Stimulated activated CD4-positive, alpha-beta T cell treated with anti-CD3 and anti-CD28 coated beads, TNF-alpha, amount 100 ng/mL, for 24 hours (primary cell): ENCODE measurements around the gene QRICH2.
"Not testable (repeated sequence)": the region's sequence is repeated elsewhere in the genome, so short reads cannot be mapped to it uniquely, and the experiment has no call there.

Experiments
- DNase-seq, 3 experiments: peaks; one replicate each; pipeline ENCODE4 v3.0.0-alpha.2; 2020; ENCODE audit warnings: low read depth in 3 of 3

Gene QRICH2

DNA sequence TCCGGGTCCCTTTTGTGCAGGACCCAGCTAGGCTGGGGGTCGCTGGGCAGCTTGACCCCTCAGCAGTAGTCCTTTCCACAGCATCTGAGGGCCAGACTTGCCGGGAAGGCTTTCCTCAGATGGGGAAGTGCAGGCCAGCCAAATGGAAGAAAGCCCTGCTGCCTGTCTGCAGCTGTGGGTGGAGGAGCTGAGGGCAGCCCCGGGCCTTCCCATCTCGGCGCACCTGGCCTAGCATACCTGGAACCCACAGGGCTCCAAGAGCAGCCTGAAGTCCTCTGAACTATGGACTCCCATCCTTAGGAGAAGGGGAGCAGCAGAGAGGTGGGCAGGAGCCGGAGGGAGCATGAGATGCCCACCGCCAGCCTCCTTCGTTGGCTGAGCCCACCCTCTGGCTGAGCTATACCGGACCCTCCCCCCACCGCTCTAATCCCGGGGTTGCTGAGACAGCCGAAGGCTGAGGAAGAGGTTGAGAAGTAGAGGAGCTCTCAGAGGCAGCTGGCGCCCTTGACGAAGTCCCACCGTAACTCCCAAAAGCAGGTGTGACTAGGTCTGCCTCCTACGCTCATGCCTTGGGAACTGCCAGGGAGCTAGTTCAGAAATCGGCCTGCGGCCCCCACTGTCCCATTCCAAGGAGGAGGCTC is 29.7 kb downstream of the QRICH2 start:
- no peak for DNase-seq

DNA sequence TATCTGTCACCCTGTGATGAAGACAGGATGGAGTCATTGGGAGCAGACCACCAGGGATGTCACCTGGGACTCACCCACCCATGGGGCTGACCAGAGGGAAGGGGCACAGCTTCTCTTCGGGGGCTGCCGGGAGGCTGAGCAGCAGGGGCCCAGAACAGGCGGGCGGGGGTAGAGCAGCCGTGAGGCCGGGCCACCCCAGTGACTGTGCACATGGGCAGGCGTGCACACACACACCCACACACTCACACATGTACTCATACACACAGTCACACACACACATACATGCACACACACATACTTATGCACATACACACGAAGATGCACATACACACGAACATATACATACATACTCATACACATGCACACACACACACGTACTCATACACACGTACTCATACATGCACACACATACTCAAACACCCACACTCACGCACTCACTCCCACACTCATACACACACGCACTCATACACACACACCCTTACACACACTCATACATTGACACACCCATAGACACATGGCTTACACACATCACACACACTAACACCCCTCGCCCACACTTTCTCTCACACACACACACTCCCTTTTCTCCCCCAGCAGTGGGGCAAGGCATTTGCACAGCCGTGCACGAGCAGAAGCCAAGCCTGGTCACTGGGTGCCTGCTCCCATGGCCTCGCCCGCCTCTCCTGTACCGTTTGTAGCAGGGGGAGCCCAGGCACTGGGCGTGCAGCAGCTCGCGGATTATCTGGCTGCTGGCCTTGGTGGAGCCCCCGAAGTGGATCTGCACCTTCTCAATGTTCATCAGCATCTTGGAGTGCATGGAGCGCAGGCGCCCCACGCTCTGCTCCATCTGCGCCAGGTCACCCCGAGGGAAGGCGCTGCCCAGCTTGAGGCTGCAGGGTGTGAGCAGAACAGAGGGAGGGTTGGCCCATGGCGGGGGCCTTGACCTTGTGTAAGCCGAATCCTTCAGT is 30.5 kb downstream of the QRICH2 start:
- DNase-seq: no peak

DNA sequence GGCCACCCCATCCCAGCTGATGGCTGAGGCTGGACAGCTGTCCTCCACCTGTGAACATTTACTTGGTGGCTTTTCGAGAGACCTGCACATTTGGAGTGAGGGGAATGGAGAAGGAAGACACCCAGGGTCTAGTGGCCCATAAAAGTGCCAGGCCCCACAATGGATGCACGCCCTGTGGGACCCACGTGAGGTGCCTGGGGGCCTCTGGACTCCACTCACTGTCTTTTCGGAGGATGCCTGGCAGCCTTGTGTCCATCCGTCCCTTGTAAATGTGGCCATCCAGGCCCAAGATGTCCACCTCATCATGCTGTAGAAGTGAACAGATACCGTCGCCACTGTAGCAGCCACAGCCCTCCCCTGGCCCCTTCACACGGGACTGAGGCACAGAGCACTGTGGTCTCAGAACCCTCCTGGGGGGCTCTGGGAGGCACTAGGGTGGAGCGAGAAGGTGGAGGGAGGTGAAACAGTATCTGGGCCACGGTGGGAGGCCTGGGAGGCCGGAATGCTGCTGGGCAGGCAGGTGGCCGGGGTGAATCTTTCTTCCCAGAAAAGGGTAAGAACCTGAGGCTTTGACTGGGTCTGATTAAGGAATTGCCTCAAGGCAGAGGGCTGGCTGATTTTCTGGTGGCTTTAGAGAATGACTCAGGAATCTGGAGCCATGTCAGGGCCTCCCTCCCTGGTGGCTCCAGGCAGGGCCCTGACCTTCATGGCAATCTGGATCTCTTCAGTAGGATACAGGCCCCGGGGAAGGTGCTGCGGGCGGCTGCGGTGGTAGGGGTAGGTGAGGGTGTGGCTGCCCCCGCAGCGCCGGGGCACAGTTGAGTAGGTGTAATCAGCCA is 31.4 kb downstream of the QRICH2 start:
- DNase-seq: no peak

DNA sequence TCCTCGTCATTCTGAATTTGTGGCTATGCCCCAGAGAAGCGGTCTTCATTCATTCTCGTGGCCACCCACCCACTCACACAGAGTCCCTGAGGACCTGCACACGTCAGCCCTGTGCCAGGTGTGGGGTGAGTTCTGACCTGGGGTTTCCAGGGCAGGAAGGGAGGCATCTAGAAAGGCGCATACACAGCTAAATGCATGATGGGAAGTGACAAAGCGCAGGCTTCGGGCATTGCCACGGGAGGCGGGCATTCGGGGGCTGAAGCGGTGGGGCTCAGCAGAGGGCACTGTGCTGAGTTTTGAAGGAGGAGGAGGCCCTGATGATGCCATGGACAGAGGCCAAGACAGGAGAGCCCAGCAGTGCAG is 32.0 kb downstream of the QRICH2 start:
- no peak for DNase-seq

DNA sequence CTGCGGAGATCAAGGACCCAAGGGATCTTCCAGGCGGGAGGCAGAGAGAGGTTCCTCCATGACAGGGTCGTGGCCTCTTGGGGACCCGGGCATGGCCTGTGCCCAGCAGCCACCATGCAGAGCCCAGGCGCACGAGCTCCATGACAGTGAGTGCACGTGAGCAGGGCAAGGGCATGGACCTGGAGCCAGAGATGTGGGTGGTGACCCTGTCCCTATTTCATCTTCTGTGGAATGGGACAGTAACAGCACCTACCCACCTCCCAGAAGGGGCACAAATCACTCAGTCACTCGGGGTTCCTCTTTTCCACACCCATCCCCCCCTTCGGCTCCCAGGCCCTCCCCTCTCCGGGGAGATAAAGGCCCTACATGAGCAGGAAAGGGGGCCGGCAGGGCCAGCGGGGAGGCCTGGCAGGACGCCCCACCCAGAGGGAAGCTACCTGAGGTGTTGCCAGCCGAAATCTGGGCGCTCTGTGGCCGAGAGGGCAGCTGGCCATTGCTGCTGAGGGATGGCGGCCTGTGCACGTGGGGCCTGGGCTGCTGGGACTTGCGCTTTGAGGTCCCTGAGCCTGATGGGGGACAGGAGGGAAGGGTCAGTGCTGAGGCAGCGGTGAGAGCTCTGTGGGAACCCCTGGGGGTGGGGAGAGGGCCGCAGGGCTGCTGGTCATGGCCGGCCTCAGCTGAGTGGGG is 32.6 kb downstream of the QRICH2 start:
- DNase-seq: no peak

DNA sequence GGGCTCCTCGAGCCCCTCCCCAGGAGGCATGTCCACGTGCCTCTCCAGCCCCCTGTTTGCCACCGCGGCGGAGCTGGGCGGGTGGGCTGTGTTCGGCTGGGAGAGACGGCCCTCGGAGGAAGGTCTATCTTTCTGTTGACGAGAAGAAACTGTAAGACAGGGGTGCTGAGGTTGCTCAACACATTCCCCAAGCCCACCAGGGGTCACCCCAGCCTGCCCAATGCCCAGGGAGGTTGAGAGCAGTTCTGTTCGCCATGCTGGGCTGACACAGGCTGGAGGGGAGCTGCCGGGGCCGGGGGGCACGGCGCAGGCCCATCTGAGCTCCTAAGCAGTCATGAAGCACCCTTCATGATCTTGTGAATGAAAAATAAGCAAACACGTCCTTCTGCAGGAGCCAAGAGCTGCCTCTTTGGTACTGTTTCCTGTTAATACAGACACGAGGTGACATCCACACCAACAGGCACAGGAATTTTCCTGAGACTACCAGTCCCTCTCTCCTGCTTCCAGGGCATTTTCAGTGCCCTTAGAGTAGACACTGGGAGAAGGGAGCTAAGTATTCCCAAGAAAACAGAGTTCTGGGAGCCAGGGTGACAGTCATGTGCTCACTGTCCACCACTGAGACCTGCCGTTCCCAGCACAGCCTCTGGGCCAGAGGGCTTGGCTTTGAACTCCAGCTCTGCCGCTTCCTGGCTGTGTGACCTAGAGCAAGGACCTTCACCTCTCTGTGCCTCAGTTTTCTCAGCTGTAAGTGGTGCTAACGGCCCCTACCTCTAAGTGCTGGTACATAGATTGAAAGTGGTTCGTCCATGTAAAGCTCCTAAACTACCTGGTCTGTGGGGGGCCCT is 33.7 kb downstream of the QRICH2 start:
- no peak for DNase-seq

DNA sequence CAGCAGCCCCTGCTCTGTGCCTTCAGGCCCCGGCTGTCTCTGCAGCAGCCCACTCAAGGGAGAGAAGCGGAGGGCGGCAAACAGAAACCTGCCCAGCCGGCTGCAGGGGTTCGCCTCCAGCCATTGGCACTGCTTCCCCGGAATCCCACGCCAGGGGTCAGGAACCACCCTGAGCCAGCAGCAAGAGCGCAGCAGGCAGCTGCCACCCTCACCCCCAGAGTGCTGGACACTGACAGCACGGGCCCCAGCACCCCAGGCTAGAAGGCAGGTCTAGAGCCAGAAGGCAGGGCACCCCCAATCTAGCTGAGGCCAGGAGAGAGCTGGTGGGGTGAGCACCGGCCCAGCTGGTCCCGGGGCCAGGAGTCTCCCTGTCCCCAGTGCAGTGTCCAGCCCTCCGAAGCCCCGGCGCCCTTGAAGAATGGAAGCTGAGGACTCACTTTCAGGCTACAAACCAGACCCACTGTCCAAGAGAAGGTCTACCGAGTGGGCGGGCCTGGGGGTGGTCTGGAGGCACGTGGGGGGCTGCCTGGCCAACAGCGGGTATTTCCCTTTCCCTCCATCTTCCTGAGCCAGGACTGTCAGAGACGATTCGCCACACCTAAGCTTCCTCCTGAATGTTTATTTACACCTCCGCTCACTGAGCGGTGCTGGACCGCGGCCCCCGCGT is 34.5 kb downstream of the QRICH2 start:
- no peak for DNase-seq

DNA sequence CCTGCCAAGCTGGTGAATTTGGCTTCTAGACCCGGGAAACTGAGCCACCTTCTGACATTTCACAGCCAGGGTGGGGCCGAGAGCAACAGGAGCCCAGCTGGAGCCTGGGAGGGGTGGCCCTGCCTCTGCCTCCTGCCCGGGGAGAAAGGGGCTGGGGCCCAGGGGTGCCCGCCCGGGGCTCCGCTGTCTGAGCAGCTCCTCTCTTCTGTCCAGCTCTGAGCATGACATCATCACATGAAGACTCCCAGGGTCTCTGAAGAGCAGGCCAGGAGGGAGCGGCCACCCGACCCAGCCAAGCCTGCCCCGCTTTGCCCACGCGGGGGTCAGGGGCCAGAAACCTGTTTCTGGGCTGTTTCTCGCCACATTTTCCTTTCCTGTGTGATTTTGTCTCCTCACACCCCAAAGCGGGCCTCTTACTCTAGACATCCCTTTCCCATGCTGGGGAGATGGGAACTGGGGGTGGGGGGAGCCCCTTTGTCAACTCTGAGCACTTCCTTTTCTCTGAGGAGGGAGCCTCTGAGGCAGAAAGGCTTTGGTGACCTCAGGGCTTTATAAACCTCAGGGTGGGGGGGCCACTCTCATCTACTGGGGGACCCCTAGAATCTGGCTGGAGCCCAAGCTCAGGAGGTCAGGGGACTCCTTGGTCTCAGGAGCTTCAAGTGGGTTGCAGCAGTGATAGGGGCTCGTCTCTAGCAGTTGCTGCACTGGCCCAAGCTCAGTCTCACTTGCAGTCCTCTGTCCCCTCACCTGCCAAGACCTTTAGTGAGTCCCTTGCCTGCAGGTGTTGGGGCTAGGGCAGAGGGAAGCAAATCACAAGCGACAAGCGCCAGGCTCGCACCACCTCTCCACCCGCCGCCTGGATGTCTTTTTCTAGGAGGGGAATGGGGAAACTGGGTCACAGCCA is 35.3 kb downstream of the QRICH2 start:
- DNase-seq: peak in 2 of 3 experiments; percentile 46 to 79

DNA sequence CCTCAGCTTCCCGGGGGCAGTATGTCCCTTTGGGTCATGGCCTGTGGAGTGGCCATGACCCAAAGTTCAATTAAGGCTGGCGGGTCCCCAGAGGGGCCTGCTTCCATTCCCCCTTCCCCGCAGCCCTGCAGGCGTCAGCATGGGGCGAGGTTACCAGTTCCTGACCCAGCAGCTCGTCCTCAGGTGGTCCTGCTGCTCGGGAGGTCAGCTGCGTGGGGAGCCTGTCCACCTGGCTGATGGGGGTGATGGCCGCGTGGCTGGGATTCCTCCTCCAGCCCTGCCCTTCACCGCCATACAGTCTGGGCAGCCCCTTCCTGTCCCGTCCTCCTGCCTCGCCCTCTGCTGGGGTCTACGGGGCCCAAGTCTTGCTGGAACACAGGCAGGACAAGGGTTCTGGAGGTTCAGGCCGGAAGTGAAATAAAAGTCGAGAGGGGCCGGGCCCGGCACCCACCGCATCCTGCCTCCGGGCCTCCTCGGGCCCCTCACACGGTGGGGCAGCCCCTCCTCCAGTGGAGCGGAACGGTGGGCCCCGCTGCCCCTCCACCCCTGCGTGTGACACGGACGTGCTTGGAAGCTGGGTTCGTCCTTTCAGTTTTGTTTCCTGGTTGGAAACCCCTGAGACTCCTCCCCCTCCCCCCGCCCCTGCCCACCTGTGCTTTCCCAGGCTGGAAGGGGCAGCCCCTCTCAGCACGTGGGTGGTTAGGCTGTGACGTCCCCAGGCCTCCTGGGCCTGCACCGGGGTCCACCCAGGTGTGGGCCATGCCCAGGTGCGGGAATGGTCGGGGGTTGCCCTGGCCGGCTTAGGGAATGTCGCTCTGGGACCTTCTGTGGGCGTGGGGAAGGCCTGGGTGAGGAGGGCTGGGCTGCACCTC is 36.2 kb downstream of the QRICH2 start:
- DNase-seq: peak; percentile 69 to 92 (median 76)

DNA sequence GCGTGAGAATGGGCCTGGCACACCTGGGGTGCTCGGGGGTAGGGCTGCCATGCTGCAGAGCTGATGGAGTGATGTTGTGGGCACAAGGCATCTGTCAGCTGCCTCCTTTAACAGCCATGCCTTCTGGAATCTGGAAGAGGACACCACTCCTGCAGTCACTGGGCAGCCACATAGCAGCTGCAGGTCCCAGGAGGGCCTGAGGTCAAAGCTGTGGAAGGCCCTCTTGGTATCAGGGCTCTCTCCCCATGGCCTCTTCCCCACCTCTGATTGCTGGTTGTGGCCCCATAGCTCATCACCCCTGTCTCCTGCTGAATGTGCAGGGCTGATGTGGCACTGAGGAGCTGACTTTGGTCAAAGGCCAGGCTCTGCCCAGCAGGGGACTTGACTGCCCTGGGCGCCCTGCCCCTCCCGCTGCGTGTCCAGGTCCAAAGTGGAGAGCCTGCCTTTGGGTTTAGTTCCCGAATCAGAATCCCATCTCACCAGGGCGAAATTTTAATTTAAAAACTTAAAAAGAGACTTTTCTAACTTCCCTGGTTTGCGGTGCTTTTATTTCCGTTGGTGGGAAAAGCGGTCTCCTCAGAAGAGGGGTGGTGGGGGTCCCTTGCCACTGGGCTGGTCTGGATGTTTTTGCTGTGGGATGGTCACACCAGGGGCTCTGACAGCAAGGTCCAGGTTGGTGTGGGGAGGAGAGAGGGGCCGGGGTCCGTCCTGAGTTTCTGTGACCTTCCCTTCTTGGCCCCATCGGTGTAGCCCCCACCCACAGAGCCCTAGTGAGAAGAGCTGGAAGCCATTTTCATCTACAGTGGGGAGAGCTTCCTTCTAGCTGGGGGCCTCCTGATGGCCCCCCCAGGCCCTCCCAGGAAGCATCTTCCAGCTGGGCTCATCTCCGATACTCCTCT is 37.1 kb downstream of the QRICH2 start:
- no peak for DNase-seq

DNA sequence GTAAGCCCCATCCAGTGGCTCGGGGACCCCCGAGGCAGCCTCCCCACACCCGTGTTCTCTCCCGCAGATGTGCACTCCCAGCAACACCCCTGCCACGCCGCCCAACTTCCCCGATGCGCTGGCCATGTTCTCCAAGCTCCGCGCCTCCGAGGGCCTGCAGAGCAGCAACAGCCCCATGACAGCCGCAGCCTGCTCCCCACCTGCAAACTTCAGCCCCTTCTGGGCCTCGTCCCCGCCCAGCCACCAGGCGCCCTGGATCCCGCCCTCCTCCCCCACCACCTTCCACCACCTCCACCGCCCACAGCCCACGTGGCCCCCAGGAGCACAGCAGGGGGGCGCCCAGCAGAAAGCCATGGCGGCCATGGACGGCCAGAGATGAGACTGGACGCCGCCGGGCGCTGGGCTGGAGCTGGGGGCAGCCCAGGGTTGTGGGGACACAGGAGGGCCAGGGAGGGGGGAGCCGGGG is 37.9 kb downstream of the QRICH2 start:
- DNase-seq: no peak

DNA sequence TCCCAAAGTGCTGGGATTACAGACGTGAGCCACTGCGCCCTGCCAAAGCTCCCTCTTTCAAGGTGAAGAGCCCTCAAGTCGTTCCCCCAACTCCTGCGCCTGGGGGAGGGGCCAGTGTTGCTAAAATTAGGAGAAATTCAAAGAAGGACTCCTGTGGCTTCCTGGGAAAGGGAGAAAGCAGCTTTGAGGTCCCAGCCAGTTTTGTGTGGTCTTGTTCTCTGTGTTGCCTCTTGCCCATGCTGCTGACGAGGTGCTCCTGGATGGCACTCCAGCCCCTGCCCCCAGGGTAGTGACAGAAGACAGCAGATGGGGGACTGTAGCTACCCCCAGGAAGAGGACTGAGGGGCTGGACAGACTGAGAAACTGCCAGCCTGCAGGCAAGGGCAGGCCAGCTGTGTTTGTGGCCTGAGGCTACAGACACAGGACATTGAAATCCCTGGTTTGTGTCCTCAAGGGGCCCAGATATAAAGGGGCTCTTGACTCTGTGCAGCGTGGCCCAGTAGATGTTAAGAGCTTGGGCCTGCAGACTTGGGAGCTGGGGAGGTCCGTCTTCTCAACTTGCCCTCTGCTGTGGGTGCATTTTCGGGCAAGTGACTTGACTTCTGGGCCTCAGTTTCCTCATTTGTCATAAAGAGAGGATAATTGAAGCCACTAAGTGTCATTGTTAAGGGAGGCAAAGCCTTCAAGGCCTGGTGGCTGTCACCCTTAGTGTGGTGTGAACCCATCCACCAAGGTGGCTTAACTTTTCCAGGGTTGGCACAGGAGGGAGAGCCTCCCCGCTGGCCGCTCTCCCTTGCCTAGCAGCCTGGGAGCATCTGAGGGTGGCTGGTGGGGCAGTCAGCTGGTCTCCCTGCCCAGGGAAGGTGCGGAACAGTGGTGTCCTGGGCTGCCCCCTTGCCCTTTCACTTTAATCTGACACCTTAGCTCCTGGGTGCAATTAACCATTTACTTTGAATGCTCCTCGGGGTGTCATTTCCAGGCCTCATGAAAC is 38.8 kb downstream of the QRICH2 start:
- no peak for DNase-seq

DNA sequence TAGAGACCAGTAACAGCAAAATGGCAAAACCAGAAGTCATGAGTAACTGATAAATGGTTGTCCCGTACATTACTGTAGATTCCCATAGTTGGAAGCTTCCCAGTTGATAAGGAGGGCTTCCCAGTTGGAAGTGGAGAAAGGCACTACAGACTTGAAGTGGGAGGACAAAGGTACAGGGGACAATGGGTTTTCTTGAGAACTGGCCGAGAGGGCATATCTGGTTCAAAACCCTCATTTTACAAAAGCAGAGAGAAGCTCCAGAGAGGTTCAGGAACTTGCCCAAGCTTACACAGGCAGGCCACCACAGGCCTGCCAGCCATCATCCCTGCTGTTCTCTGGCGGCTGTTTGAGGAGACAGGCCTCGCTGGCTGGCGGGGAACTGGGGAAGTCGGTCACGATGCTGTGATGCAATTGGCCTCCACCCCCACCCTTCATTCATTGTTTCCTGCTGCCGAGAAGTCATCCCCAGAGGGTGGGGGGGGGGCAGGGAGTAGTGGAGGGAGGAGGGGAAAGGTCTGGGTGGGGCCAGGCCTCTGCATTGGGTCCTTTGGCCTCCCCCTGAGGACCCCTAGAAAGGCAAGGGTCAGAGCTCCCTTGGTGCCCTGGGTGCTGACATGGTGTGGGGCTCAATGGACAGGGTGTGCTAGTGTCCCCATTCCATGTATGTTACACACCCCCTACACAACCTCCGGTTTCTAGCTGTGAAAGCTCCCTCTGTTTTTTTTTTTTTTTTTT is 39.9 kb downstream of the QRICH2 start:
- peak; percentile 55 to 82 (median 59) for DNase-seq

DNA sequence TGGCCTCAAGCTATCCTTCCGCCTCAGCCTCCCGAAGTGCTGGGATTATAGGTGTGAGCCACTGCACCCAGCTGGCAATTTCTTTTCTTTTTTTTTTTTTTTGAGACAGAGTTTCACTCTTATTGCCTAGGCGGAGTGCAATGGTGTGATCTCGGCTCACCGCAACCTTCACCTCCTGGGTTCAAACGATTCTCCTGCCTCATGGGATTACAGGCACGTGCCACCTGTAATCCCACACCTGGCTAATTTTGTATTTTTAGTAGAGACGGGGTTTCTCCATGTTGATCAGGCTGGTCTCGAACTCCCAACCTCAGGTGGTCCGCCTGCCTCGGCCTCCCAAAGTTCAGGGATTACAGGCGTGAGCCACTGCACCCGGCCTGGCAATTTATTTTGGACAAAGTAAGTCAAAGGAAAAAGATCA is 40.5 kb downstream of the QRICH2 start:
- DNase-seq: not testable (repeated sequence)

DNA sequence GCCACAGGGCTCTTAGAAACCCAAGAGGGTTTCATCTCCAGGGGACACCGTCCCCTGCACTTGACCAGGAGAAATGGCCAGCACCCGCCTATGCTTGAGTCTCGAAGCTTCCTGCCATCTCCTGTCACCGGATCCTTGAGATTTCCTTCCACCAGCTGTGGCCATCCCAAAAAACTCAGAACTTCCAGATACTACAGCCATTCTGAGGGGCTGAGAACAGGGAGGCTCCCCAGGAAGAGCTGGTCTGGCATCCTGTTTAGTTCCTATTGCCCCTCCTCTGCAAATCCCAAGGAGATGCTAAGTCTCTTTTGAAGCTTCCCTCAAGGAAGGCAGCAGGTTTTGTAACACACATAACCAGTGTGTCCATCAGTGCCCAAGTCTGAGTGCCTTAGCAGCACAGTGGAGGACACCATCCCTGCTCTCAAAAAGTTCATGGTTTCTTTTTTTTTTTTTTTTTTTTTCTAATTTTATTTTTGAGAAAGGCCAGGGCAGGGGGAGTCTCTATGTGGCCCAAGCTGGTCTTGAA is 41.0 kb downstream of the QRICH2 start:
- DNase-seq: no peak
